22Rv1 (cell line): Measurements from ENCODE around the gene NKD1.
"Not testable (repeated sequence)": the region's sequence is repeated elsewhere in the genome, so short reads cannot be mapped to it uniquely, and the experiment has no call there.

Source experiments
- H3K27ac ChIP-seq: fragments of 450-650 bp; 2 replicates; pipeline ENCODE4 v1.5.1; 2017
- CTCF ChIP-seq: fragments of 450-650 bp; IDR thresholded peaks from 2 replicates; pipeline ENCODE4 v1.5.1; 2017; ENCODE audit warnings: mild to moderate bottlenecking
- ZFX ChIP-seq: fragments of 450-650 bp; IDR thresholded peaks from 2 replicates; pipeline ENCODE4 v1.6.1; 2017; ENCODE audit warnings: antibody characterized with exemption, borderline replicate concordance

NKD1 gene

GRCh38 chr16:50573947-50574744, 25.9 kb downstream of the NKD1 start:
- TF ChIP-seq ZFX (no peak), CTCF (no peak)
- no peak overlapping the region for H3K27ac ChIP-seq

- no peak overlapping the region for H3K27ac ChIP-seq
- TF ChIP-seq CTCF, result no peak
- no peak for TF ChIP-seq ZFX
These were observed 26.5 kb downstream of the NKD1 start for GRCh38 chr16:50574745-50575136.

GRCh38 chr16:50575743-50576142, 27.5 kb downstream of the NKD1 start:
- H3K27ac ChIP-seq, result no peak overlapping the region
- TF ChIP-seq CTCF, result no peak
- TF ChIP-seq ZFX, result no peak

GRCh38 chr16:50576403-50577113, 28.4 kb downstream of the NKD1 start:
- no peak overlapping the region for H3K27ac ChIP-seq
- no peak for TF ChIP-seq CTCF
- no peak for TF ChIP-seq ZFX

- no peak overlapping the region for H3K27ac ChIP-seq
These were observed 29.9 kb downstream of the NKD1 start for GRCh38 chr16:50578137-50578536.

GRCh38 chr16:50579373-50579772, 31.2 kb downstream of the NKD1 start:
- not testable (repeated sequence) for H3K27ac ChIP-seq

More at GRCh38 chr16:50578137-50578536, 29.9 kb downstream of the NKD1 start:
- TF ChIP-seq ZFX, result no peak
- TF ChIP-seq CTCF, result no peak

GRCh38 chr16:50580180-50580798, 32.1 kb downstream of the NKD1 start:
- TF ChIP-seq CTCF, result no peak
- TF ChIP-seq ZFX, result no peak
- H3K27ac ChIP-seq, result no peak overlapping the region
